Dermis microvascular lymphatic vessel endothelial cell (primary cell): ENCODE data around the gene LRRFIP1. TPM values are rescaled to one million over a fixed set of nuclear protein-coding genes. Genes with fewer than 3 reads are reported as not detected.
A peak's percentile ranks its signal among the peaks of the same experiment; 100 is the strongest.

Source experiments
- DNase-seq, 2 donors: peaks; one replicate each; pipeline versions ENCODE4 v3.0.0 to v3.0.0-alpha.2; 2010; ENCODE audit warnings: low read depth in 2 of 2
- total RNA-seq: library from RNA; depleted of rRNA; stranded (reverse); fragments of >200 nt; gene quantifications from 2 replicates; pipeline ENCODE4 v1.2.1, GENCODE V29; 2014

LRRFIP1 gene
- total RNA-seq, 1 donor from 2014 or later = 114 TPM

GRCh38 chr2:237639836-237640220 lies 12.4 kb downstream of the LRRFIP1 start:
- DNase-seq = no peak

GRCh38 chr2:237640493-237640998 lies 13.2 kb downstream of the LRRFIP1 start:
- no peak for DNase-seq

GRCh38 chr2:237642038-237642734 lies 14.8 kb downstream of the LRRFIP1 start:
- DNase-seq = no peak

- DNase-seq = no peak
Observed at GRCh38 chr2:237643066-237643465, 15.7 kb downstream of the LRRFIP1 start.

GRCh38 chr2:237643582-237644380 lies 16.4 kb downstream of the LRRFIP1 start:
- no peak for DNase-seq

GRCh38 chr2:237644381-237644703 lies 17.0 kb downstream of the LRRFIP1 start:
- DNase-seq = no peak

- DNase-seq = no peak
Observed at GRCh38 chr2:237645261-237645660, 17.9 kb downstream of the LRRFIP1 start.

GRCh38 chr2:237647176-237648015 lies 20.0 kb downstream of the LRRFIP1 start:
- DNase-seq = no peak

- DNase-seq = no peak
Observed at GRCh38 chr2:237648016-237648381, 20.6 kb downstream of the LRRFIP1 start.

GRCh38 chr2:237649541-237650454 lies 22.4 kb downstream of the LRRFIP1 start:
- DNase-seq = no peak

- no peak for DNase-seq
Observed at GRCh38 chr2:237650455-237650850, 23.1 kb downstream of the LRRFIP1 start.

- no peak for DNase-seq
Observed at GRCh38 chr2:237651761-237652160, 24.4 kb downstream of the LRRFIP1 start.

GRCh38 chr2:237652181-237652580 lies 24.8 kb downstream of the LRRFIP1 start:
- no peak for DNase-seq

- DNase-seq = no peak
Observed at GRCh38 chr2:237652854-237653253, 25.5 kb downstream of the LRRFIP1 start.

GRCh38 chr2:237653776-237654558 lies 26.6 kb downstream of the LRRFIP1 start:
- DNase-seq = peak; percentile 49 to 68

GRCh38 chr2:237657063-237657462 lies 29.7 kb downstream of the LRRFIP1 start:
- no peak for DNase-seq

GRCh38 chr2:237660381-237660900 lies 33.1 kb downstream of the LRRFIP1 start:
- DNase-seq = no peak

- DNase-seq = no peak
Observed at GRCh38 chr2:237661270-237661669, 33.9 kb downstream of the LRRFIP1 start.

- DNase-seq = no peak
Observed at GRCh38 chr2:237661799-237662328, 34.5 kb downstream of the LRRFIP1 start.

GRCh38 chr2:237662671-237663093 lies 35.3 kb downstream of the LRRFIP1 start:
- DNase-seq = no peak
